ENCODE results near the gene VPS13D.

VPS13D gene

DNA sequence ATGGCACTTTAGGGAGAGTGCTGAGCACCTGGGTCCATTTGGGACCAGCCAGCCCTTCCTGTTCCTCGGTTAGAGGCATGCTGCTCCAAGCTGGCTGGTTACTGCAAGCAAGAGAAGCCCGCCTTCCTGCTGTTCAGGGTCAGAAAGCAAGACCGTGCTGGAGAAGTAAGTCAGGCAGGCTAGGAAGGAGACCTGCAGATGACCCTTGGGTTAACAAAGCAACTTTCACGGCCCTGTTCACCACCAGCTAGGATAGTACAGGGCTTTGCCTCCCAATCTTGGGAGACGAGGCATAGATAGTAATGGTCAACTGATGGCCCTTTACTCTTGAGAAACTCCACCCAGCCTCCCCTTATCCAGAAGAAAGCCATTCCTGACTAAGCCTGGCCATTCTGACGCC, 252.1 kb downstream of the VPS13D start:
- no CpG with 5 or more reads among the region's 6 CpGs for WGBS (ENCODE audit: extremely low coverage, insufficient coverage, low lambda C conversion rate)

DNA sequence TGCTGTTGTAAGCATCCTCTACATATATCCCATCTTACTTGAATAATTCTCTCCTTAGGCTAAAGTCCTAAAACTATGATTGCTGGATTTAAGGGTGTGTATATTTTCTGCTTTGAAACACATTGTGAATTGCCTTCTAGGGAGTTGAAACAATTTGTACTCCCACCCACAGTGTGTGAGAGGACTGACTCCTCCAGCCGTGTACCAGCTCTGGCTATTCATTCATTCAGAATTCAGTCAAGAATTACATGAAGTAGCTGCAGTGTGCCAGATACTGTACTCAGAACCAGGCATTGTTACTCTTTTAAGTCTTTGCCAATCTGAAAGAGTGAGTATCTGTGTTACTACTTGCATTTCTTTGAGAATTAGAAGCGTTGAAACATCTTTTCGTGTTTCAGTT, 253.2 kb downstream of the VPS13D start:
- no CpG with 5 or more reads among the region's 3 CpGs for WGBS (ENCODE audit: extremely low coverage, insufficient coverage, low lambda C conversion rate)
- H3K4me1 ChIP-seq (ENCODE audit: control insufficient read depth, low read depth, low read length): no peaks in the 10 kb centered on the region

More for the DNA sequence above, 252.1 kb downstream of the VPS13D start:
- Histone ChIP-seq H3K4me3 (ENCODE audit: low read length) (no peak overlapping the region), H4K8ac (ENCODE audit: low read depth, low read length) (no peak overlapping the region), H3K4me1 (ENCODE audit: control insufficient read depth, low read depth, low read length) (no peaks in the 10 kb centered on the region), H3K18ac (ENCODE audit: low read length) (no peak overlapping the region), H2BK120ac (ENCODE audit: low read depth, low read length) (no peak overlapping the region), H2AK5ac (ENCODE audit: low read length) (no peak overlapping the region), H3K36me3 (ENCODE audit: control insufficient read depth, insufficient read depth, low read length) (no peaks in the 10 kb centered on the region), H3K9ac (ENCODE audit: low read length) (no peak overlapping the region), H3K23ac (ENCODE audit: low read length) (no peak overlapping the region), H3K4ac (ENCODE audit: low read depth, low read length) (no peak overlapping the region), H3K79me2 (ENCODE audit: control insufficient read depth, insufficient read depth, low read length) (no peaks in the 10 kb centered on the region), H3K27ac (ENCODE audit: low read depth, low read length) (no peak overlapping the region), H2BK5ac (ENCODE audit: low read length) (no peak overlapping the region), H2BK15ac (replicated peaks; ENCODE audit: low read depth) (no peak overlapping the region), H3K79me1 (ENCODE audit: low read length) (no peaks in the 10 kb centered on the region), H3K27me3 (ENCODE audit: insufficient read depth, low read length, poor library complexity) (no peaks in the 10 kb centered on the region), H3K4me2 (ENCODE audit: low read length) (no peak overlapping the region), H3K56ac (ENCODE audit: low read length) (no peak overlapping the region), H4K5ac (ENCODE audit: low read length) (no peak overlapping the region)
- DNase-seq: no peak

DNA sequence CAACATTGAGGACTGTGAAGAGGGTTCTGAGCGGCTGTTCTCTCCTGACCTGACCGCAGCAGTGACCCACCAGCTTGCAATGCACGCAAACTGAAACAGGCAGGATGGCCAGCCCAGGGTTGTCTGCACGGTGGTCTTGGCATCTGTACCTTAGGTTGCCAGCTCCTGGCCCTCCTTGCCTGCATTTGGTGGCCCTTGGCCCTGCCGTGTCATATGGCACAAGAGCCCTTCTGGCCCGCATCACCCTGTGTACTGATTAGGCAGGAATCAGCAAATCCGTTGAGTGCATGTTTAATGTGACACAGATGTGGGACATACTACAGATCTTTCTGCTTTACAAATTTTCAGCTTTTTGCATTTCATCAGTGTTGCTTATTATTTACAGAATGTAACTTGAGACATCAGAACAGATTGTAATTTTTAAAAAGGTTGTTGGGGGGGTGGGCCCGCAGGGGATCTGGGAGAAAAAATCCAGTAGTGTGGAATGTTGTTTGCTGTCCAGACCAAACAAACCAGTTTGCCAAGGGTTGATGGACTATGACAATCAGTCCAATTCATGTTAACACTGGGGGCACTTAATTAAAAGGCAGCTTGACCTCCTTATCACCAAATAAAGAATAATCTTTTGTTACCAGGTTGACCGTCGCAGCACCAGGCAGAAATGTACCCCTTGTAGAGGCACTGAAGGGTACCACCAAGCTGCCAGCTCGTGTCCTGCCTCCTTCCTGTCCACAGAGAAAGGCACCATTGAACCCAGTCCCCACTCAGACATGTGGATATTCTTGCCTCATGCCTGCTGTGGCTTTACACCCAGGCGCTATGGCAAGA, 255.6 kb downstream of the VPS13D start:
- Histone ChIP-seq H3K79me1 (ENCODE audit: low read length) (no peaks in the 10 kb centered on the region), H3K23ac (ENCODE audit: low read length) (peak overlapping the region; percentile 3), H4K8ac (ENCODE audit: low read depth, low read length) (no peak overlapping the region), H2AK5ac (ENCODE audit: low read length) (no peak overlapping the region), H3K4me2 (ENCODE audit: low read length) (no peak overlapping the region), H3K27me3 (ENCODE audit: insufficient read depth, low read length, poor library complexity) (no peaks in the 10 kb centered on the region), H4K5ac (ENCODE audit: low read length) (no peak overlapping the region), H3K79me2 (ENCODE audit: control insufficient read depth, insufficient read depth, low read length) (no peaks in the 10 kb centered on the region), H3K18ac (ENCODE audit: low read length) (no peak overlapping the region), H2BK15ac (replicated peaks; ENCODE audit: low read depth) (no peak overlapping the region), H3K56ac (ENCODE audit: low read length) (no peak overlapping the region), H3K9ac (ENCODE audit: low read length) (no peak overlapping the region), H3K4me3 (ENCODE audit: low read length) (no peak overlapping the region), H3K4me1 (ENCODE audit: control insufficient read depth, low read depth, low read length) (no peaks in the 10 kb centered on the region), H3K36me3 (ENCODE audit: control insufficient read depth, insufficient read depth, low read length) (no peaks in the 10 kb centered on the region), H3K27ac (ENCODE audit: low read depth, low read length) (no peak overlapping the region), H2BK5ac (ENCODE audit: low read length) (no peak overlapping the region), H2BK120ac (ENCODE audit: low read depth, low read length) (no peak overlapping the region), H3K4ac (ENCODE audit: low read depth, low read length) (no peak overlapping the region)
- WGBS (ENCODE audit: extremely low coverage, insufficient coverage, low lambda C conversion rate): no CpG with 5 or more reads among the region's 12 CpGs
- DNase-seq: no peak

More for the DNA sequence above, 253.2 kb downstream of the VPS13D start:
- Histone ChIP-seq H3K36me3 (ENCODE audit: control insufficient read depth, insufficient read depth, low read length) (no peaks in the 10 kb centered on the region), H3K4me2 (ENCODE audit: low read length) (no peak overlapping the region), H3K27me3 (ENCODE audit: insufficient read depth, low read length, poor library complexity) (no peaks in the 10 kb centered on the region), H3K4ac (ENCODE audit: low read depth, low read length) (no peak overlapping the region), H2AK5ac (ENCODE audit: low read length) (no peak overlapping the region), H3K79me1 (ENCODE audit: low read length) (no peaks in the 10 kb centered on the region), H3K27ac (ENCODE audit: low read depth, low read length) (no peak overlapping the region), H3K18ac (ENCODE audit: low read length) (no peak overlapping the region), H3K4me3 (ENCODE audit: low read length) (no peak overlapping the region), H3K79me2 (ENCODE audit: control insufficient read depth, insufficient read depth, low read length) (no peaks in the 10 kb centered on the region), H4K5ac (ENCODE audit: low read length) (no peak overlapping the region), H2BK120ac (ENCODE audit: low read depth, low read length) (no peak overlapping the region), H3K23ac (ENCODE audit: low read length) (no peak overlapping the region), H3K9ac (ENCODE audit: low read length) (no peak overlapping the region), H4K8ac (ENCODE audit: low read depth, low read length) (no peak overlapping the region), H2BK15ac (replicated peaks; ENCODE audit: low read depth) (no peak overlapping the region), H3K56ac (ENCODE audit: low read length) (no peak overlapping the region), H2BK5ac (ENCODE audit: low read length) (no peak overlapping the region)
- no peak for DNase-seq

DNA sequence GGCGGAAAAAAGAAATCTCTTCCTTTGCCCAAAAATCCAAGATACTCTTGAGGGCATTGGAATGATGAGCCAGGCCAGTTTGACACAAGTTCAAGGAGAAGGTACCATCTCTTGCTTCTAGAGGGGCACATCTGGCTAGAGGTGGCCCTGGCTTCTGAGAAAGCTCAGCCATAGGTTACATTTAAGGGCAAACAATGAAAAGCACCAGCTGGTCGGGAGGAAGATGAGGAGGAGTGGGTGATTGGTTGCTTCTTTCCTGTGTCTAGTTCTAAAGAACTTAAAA, 256.2 kb downstream of the VPS13D start:
- Histone ChIP-seq H3K56ac (ENCODE audit: low read length) (no peak overlapping the region), H3K4ac (ENCODE audit: low read depth, low read length) (no peak overlapping the region), H4K8ac (ENCODE audit: low read depth, low read length) (no peak overlapping the region), H2BK5ac (ENCODE audit: low read length) (no peak overlapping the region), H3K4me3 (ENCODE audit: low read length) (no peak overlapping the region), H3K4me2 (ENCODE audit: low read length) (no peak overlapping the region), H3K18ac (ENCODE audit: low read length) (no peak overlapping the region), H3K79me2 (ENCODE audit: control insufficient read depth, insufficient read depth, low read length) (no peaks in the 10 kb centered on the region), H2BK120ac (ENCODE audit: low read depth, low read length) (no peak overlapping the region), H4K5ac (ENCODE audit: low read length) (no peak overlapping the region), H3K27ac (ENCODE audit: low read depth, low read length) (no peak overlapping the region), H3K23ac (ENCODE audit: low read length) (no peak overlapping the region), H3K9ac (ENCODE audit: low read length) (no peak overlapping the region), H3K4me1 (ENCODE audit: control insufficient read depth, low read depth, low read length) (no peaks in the 10 kb centered on the region), H3K79me1 (ENCODE audit: low read length) (no peaks in the 10 kb centered on the region), H2BK15ac (replicated peaks; ENCODE audit: low read depth) (no peak overlapping the region), H2AK5ac (ENCODE audit: low read length) (no peak overlapping the region), H3K27me3 (ENCODE audit: insufficient read depth, low read length, poor library complexity) (no peaks in the 10 kb centered on the region), H3K36me3 (ENCODE audit: control insufficient read depth, insufficient read depth, low read length) (no peaks in the 10 kb centered on the region)
- no CpG with 5 or more reads among the region's 2 CpGs for WGBS (ENCODE audit: extremely low coverage, insufficient coverage, low lambda C conversion rate)
- no peak for DNase-seq

DNA sequence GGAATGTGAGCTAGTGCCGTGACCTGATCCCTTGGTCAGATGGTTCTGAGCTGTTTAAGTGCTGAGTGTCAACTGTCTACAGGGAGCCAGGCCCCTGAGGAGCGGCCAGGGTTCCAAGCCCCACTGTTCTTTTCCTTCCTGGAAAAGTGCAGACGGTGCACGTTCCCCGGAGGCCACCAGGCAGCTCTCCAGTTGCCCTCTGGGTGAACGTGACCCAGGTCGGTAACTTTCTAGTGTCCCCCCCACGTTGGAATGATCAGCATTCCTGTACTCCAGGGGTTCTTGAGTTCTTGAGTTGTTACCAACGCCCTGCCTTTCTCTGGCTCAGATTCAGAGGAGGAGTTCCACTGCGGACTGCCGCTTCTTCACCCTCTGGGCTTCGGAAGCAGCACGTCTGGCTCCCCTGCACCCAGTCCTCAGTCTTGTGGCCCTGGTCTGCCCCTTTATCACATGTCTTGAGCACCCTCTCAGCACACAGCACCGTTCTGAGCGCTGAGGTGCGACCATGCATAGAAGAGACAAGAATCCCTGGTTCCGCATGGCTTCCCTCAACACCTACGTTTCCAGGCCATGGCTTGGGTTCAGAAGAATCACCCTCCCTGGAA, 256.7 kb downstream of the VPS13D start:
- no peaks in the 10 kb centered on the region for H3K79me2 ChIP-seq (ENCODE audit: control insufficient read depth, insufficient read depth, low read length)
- no peaks in the 10 kb centered on the region for H3K4me1 ChIP-seq (ENCODE audit: control insufficient read depth, low read depth, low read length)
- no peak overlapping the region for H3K4me2 ChIP-seq (ENCODE audit: low read length)
- H3K4ac ChIP-seq (ENCODE audit: low read depth, low read length): no peak overlapping the region
- no peak overlapping the region for H4K5ac ChIP-seq (ENCODE audit: low read length)
- H3K18ac ChIP-seq (ENCODE audit: low read length): no peak overlapping the region
- H2BK15ac ChIP-seq (replicated peaks; ENCODE audit: low read depth): no peak overlapping the region
- H3K36me3 ChIP-seq (ENCODE audit: control insufficient read depth, insufficient read depth, low read length): no peaks in the 10 kb centered on the region
- H3K79me1 ChIP-seq (ENCODE audit: low read length): no peaks in the 10 kb centered on the region
- H2BK5ac ChIP-seq (ENCODE audit: low read length): no peak overlapping the region
- no peak overlapping the region for H2BK120ac ChIP-seq (ENCODE audit: low read depth, low read length)
- no peak overlapping the region for H3K27ac ChIP-seq (ENCODE audit: low read depth, low read length)
- H3K23ac ChIP-seq (ENCODE audit: low read length): no peak overlapping the region
- no peak overlapping the region for H3K9ac ChIP-seq (ENCODE audit: low read length)
- no peaks in the 10 kb centered on the region for H3K27me3 ChIP-seq (ENCODE audit: insufficient read depth, low read length, poor library complexity)
- peak overlapping the region; percentile 12 for H3K56ac ChIP-seq (ENCODE audit: low read length)
- H3K4me3 ChIP-seq (ENCODE audit: low read length): no peak overlapping the region
- peak; percentile 77 for DNase-seq
- H4K8ac ChIP-seq (ENCODE audit: low read depth, low read length): no peak overlapping the region
- H2AK5ac ChIP-seq (ENCODE audit: low read length): no peak overlapping the region
- WGBS (ENCODE audit: extremely low coverage, insufficient coverage, low lambda C conversion rate): no CpG with 5 or more reads among the region's 18 CpGs
